HEK293T (cell line): Measurements from ENCODE around the gene MSH5.

Source experiments
- ELF4 ChIP-seq: fragments of 450-650 bp; IDR thresholded peaks from 2 replicates; pipeline ENCODE4 v1.6.1; 2017; ENCODE audit warnings: antibody characterized with exemption
- FOXM1 ChIP-seq: fragments of 450-650 bp; IDR thresholded peaks from 2 replicates; pipeline ENCODE4 v1.6.1; 2017; ENCODE audit warnings: mild to moderate bottlenecking, borderline replicate concordance
- HDGF ChIP-seq: fragments of 450-650 bp; IDR thresholded peaks from 2 replicates; pipeline ENCODE4 v1.6.1; 2017; ENCODE audit warnings: antibody characterized with exemption, borderline replicate concordance
- NFRKB ChIP-seq: fragments of 450-650 bp; IDR thresholded peaks from 2 replicates; pipeline ENCODE4 v1.6.1; 2016; ENCODE audit warnings: mild to moderate bottlenecking, moderate library complexity
- SP1 ChIP-seq: fragments of 450-650 bp; IDR thresholded peaks from 2 replicates; pipeline ENCODE4 v1.6.1; 2017
- ZNF384 ChIP-seq: fragments of 450-650 bp; IDR thresholded peaks from 2 replicates; pipeline ENCODE4 v1.6.1; 2016

GRCh38 chr6:31725502-31726350 is 14.1 kb upstream of the MSH5 start:
- TF ChIP-seq FOXM1, result no peak
- no peak for TF ChIP-seq NFRKB
- no peak for TF ChIP-seq ELF4
- TF ChIP-seq ZNF384, result no peak
- no peak for TF ChIP-seq HDGF
- no peak for TF ChIP-seq SP1
